Measurements from ENCODE around the gene GGNBP2.

DNA sequence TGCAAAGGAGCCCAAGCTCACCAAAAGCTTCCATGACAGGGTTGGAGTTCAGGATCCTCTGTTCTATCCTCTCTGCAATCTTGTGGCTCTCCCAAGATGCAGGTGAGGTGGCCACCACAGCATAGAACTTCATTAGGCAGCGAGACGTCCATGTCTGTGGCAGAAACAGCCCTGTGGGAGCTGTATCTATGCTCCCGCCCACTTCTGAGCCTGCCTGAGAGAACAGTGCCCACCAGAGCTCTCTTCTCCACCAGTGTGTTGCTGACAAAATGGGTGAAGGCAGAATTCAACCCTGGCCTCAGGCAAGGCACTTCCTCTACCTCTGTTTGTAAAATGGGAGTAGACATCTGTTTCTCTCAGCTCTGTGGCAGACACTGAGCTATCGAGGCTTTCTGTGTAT, 28.9 kb upstream of the GGNBP2 start:
- TF ChIP-seq POLR2A (IDR thresholded peaks at IDR 0.05; ENCODE audit: low read depth) (no peak), POLR2AphosphoS5 (IDR thresholded peaks at IDR 0.05) (no peak), EP300 (IDR thresholded peaks at IDR 0.05) (no peak)
- TF ChIP-seq, protein P1, sequence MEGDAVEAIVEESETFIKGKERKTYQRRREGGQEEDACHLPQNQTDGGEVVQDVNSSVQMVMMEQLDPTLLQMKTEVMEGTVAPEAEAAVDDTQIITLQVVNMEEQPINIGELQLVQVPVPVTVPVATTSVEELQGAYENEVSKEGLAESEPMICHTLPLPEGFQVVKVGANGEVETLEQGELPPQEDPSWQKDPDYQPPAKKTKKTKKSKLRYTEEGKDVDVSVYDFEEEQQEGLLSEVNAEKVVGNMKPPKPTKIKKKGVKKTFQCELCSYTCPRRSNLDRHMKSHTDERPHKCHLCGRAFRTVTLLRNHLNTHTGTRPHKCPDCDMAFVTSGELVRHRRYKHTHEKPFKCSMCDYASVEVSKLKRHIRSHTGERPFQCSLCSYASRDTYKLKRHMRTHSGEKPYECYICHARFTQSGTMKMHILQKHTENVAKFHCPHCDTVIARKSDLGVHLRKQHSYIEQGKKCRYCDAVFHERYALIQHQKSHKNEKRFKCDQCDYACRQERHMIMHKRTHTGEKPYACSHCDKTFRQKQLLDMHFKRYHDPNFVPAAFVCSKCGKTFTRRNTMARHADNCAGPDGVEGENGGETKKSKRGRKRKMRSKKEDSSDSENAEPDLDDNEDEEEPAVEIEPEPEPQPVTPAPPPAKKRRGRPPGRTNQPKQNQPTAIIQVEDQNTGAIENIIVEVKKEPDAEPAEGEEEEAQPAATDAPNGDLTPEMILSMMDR (IDR thresholded peaks at IDR 0.05), result no peak

All from esophagus muscularis mucosa (tissue), 4 donors.